LNCAP (cell line): ENCODE results near the gene ORC1.

Experiments used
- TF ChIP-seq, protein P1 (sequence below): fragments of 450-650 bp; IDR thresholded peaks from 2 replicates; pipeline ENCODE4 v1.5.1; 2017; ENCODE audit warnings: mild to moderate bottlenecking

The ORC1 gene

DNA sequence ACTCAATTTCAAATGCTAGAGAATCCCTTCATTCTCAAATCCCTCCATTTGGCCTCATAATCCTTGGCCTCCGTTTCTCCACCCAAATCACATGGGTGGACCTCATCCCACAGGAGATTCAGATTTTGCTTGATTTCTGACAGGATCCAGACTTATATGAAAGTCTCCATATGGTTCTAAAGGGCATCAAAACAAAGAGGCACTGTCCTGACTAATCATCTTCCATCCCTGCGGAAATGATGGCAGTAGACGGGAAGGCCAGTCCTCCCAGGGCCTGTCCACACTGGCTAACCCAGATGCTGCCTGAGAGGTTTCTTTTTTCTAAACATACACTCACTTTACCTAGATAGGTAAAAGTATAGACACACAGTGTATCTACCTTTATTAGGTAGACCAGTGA lies 18.8 kb downstream of the ORC1 start:
- TF ChIP-seq, protein P1, sequence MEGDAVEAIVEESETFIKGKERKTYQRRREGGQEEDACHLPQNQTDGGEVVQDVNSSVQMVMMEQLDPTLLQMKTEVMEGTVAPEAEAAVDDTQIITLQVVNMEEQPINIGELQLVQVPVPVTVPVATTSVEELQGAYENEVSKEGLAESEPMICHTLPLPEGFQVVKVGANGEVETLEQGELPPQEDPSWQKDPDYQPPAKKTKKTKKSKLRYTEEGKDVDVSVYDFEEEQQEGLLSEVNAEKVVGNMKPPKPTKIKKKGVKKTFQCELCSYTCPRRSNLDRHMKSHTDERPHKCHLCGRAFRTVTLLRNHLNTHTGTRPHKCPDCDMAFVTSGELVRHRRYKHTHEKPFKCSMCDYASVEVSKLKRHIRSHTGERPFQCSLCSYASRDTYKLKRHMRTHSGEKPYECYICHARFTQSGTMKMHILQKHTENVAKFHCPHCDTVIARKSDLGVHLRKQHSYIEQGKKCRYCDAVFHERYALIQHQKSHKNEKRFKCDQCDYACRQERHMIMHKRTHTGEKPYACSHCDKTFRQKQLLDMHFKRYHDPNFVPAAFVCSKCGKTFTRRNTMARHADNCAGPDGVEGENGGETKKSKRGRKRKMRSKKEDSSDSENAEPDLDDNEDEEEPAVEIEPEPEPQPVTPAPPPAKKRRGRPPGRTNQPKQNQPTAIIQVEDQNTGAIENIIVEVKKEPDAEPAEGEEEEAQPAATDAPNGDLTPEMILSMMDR, result no peak

DNA sequence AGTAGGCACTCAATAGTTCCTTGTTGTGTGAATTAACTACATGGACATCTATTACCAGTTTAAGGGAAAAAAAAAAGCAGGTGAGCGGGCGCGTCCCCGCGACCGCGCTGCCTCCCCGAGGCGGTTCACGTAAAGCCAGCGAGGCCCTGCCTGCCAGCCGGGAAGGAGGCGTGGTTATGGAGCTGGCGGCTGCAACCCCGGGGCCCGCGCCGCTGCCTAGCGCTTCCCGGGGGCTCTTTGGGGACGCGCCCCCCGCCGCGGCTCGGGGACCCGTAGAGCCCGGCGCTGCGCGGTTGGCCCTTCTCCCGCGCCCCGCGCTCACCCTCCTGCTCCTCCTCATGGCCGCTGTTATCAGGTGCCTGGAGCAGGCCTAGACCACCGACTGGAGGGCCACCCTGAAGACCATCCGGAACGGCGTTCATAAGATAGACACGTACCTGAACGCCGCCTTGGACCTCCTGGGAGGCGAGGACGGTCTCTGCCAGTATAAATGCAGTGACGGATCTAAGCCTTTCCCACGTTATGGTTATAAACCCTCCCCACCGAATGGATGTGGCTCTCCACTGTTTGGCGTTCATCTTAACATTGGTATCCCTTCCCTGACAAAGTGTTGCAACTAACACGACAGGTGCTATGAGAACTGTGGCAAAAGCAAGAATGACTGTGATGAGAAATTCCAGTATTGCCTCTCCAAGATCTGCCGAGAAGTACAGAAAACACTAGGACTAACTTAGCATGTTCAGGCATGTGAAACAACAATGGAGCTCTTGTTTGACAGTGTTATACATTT lies 35.6 kb downstream of the ORC1 start:
- TF ChIP-seq, protein P1, result peak; percentile 36; the same call in 1 of the 2 replicates

DNA sequence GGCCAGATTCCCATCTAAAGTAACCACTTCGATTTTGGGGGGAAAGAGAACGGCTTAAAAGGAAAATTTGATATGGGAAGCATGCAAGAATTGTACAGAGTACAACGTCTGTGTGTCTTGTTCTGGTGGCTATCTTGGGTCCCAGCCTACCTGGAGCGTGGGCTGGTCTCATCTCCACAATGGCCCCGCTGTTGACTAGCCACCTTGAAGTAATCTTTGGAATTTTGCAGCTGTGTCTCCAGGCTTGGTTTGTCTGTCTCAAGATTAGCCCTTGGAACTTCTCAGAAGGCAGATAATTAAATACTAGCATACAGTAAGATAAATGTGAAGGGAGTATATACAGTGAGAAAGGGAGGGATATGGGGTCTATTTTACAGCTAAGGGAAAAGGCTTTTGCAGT lies 37.0 kb downstream of the ORC1 start:
- TF ChIP-seq, protein P1, result no peak

DNA sequence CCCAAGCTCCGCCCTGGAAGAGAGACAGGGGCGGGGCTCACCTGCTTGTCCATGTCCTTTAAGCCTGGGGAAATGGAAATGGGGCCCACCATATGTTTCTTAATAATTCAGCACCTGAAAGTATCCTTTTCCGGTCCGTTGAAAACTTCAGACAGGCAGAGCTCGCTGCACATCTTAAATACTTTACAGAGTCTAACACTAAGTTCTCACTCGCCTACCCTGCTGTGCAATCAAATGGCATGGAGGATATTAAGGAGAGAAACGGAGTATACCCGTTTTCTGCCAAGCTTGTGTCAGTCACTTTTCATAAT lies 37.8 kb downstream of the ORC1 start:
- TF ChIP-seq, protein P1, result no peak

DNA sequence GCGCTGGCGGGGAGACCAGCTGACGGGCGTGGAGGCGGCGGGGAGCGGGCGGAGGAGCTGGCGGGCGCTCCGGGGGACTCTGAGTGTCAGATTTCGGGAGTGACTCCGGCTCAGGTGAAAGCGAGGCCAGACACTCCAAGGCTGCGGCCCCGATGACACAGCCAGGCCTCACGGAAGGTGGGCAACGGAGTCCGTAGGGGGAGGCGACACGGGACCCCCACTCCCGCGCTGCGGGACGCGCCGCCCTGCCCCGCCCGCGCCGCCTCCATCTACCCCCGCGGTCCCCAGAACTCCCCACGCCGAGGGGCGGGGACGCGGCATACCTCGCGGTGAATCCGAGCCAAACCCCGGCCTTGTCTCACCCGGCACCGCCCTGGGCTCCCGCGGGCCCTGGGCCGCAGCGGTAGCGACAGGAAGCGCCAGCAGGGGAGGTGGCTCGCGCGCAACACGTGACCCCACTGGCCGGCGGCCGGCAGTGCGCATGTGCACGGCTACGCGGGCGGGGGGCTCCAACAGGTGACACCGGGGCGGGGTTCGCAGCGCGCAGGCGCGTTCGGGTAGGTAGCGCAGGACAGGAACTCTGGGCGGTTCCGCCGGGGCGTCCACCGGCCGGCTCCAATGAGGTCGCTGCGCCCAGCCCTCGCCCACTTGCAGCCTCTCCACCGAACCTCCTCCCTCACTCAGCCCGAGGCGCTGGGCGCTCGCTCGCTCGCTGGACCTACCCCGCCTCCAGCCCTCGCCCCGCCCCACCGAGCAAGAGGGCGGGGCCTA lies 38.3 kb downstream of the ORC1 start, which contains the start of gene CC2D1B:
TSS of gene CC2D1B (minus strand) at position 460 of the 771 bp plus-strand sequence. CDS start 1,585 bp downstream, outside the sequence.
- TF ChIP-seq, protein P1, result no peak

DNA sequence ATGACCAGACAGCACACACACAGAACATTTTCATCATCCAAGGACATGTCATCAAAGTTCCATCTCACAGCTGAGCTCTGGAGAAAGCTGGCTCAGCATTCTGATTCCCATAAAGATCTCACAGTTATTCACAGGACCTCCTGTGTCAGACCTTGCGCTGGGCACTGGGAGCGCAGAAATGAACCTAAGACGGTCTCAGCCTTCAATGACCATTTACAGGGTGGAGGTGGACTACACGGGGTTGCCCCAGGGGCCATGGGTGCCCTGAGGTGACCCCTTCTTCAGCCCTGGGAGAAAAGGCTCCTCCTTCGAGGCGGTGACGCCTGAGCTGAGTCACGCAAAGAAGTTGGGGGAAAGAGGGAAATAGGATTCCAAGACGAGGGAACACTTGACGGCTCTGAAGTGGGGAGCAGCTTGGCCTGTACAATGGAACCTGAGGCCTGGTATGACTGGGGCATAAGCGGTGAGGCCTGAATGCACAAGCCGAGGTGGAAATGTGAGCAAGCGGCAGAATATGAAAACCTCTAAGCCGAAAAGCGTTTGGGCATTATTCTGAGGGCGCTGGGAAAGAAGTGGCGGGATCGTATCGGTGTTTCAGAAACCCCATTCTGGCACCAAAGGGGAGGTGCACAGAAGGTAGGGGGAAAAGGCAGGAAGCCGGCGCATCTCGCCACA lies 39.0 kb downstream of the ORC1 start:
- TF ChIP-seq, protein P1, result no peak

DNA sequence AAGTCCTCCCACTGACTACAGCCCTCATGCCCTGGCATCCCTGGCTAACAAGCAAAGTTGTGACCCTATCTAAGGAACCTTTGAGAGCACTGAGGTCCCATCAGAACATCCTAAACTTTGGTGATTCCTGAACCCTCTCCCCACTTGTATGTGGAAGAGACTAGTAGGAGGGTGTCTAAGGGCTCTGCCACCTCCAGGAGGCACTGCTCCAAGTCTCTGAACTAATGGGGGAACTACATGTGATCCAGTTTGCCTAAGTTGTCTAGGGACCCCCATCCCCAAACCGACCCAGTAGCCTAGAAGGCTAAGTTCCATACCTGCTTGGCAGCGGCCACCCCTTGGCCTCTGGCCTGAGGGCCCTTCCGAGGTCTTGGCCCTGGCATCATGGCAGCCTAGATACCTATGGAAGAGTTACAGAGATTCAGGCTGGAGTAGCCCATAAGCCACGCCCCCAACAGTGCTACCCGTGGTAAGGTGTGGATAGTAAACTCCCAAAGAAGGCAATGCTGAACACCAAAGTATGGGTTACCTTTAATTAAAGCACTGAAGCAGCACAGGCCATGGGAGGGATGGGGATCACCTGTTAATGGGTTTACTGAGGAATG lies 39.9 kb downstream of the ORC1 start:
- TF ChIP-seq, protein P1, result no peak
